HEK293T (cell line): ENCODE measurements around the gene CHST11.

Experiments
- FOXK2 ChIP-seq: fragments of 450-650 bp; IDR thresholded peaks from 2 replicates; pipeline ENCODE4 v1.6.1; 2016; ENCODE audit warnings: mild to moderate bottlenecking
- NFRKB ChIP-seq: fragments of 450-650 bp; IDR thresholded peaks from 2 replicates; pipeline ENCODE4 v1.6.1; 2016; ENCODE audit warnings: mild to moderate bottlenecking, moderate library complexity

- TF ChIP-seq FOXK2 = no peak
- no peak for TF ChIP-seq NFRKB
Measured at GRCh38 chr12:104576980-104577580, 120.3 kb downstream of the CHST11 start.
